ENCODE measurements around the gene SHH.

SHH gene

DNA sequence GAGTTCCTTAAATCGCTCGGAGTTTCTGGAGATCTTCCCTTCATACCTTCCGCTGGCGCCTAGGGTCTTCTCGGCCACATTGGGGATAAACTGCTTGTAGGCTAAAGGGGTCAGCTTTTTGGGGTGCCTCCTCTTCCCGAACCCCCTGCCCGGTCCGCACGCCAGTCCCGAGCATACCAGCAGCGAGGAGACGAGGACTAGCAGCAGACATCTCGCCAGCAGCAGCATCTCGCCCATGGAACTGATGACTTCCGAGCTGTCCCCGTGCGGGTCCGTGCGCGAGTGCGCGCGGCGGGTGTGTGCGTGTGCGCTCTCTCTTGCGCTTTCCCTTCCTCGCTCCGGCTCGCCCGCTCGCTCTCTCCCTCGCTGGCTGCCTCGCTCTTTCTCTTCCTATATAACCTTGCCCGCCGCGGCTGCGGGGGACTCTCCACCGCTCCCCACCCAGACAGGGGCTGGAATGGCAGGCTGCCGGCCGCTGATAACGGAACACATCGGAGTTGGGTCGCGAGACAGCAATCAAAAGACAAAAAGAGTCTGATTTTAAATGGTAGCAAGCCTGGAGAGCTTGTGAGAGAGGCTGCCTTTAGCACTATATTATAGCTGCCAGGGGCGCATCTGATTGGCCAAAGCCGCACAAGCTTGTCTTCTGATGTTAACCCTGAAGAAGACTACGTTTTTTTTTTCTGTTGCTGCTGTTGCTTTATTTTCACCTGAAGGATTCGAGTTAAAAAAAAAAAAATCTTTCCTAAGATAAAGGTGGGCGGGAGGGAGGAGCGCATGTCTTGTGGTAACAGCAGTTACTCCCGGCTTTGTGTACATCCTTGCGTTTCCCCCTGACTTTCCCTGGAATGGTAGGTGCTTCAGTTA, at the start of gene SHH:
Gene SHH (minus strand): TSS at position 569 of the 867 bp plus-strand sequence. CDS start 341 bp downstream, at position 228.
- no peak for DNase-seq (ENCODE audit: low spot score)

- no peak for DNase-seq (ENCODE audit: low spot score)
Measured at GRCh38 chr7:155861480-155861868, 49.2 kb upstream of the SHH start.

DNA sequence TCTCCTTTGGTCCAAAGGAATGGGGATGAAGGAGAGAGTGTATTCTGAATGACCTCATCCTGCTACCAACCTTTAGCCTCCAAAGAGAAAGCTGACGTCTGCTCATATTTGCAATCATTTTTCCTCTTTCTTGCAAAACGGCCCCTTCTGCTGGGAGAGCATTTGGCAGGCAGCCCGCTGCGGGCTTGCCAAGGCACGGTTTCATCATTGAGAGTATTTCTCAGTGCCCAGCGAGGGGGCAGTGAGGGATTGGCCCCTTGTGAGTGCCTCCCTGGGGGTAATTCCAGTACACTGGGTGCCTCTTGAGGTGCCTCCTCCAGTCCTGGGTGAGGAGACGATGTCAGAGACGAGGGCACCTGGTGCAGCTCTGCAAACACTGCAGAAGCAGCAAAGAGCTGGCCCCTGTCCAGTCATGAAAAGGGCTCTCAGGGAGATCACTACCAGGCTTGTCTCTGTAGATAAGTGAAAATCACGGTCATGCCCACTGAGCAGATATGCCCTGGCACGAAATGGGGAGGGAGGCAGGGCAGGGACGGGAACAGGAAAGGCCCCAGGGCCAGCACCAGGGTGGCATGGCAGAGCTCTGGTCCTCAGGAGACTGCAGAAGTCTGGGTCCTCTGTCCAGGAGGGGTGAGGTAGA, 48.7 kb upstream of the SHH start:
- DNase-seq (ENCODE audit: low spot score), result no peak

- DNase-seq (ENCODE audit: low spot score), result no peak
Measured at GRCh38 chr7:155860461-155860839, 48.2 kb upstream of the SHH start.

- DNase-seq (ENCODE audit: low spot score), result no peak
Measured at GRCh38 chr7:155858521-155859061, 46.3 kb upstream of the SHH start.

DNA sequence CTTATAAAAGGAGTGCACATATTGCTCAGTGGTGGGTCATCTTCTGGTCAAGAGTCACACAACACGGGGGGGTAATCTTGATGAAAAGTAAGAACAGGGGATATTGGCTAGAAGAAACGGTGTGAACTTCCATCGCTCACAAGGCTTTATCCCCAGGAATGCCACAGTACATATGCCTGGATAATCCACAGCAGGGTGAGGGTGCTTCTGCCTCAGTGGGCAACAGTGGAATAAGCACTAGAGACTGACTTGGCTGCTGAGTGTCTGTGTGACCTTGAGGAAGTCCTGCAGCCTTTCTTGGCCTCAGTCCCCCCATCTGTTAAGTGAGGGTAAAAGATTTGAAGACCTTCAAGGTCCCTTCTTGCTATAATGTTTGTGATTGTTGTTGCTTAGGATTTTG, 44.9 kb upstream of the SHH start:
- DNase-seq (ENCODE audit: low spot score), result no peak

DNA sequence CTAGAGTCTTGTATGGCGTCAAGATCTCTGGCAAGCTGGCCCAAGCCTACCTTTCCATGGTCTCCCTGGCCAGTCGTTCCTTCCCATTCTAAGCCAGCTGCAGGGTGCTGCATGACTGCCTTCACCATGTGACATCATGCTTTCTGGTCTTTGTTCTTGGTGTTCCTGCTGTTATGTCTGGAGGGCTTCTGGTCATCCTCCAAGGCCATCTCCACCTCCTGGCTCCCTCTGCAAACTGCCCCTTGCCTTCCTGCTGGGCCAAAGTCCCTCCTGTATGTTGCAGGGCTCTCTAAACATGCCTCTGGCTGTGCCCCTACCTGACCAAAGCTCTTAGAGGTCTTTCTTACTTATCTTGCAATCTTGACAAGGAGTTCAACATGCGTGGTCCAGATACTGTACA, 44.4 kb upstream of the SHH start:
- no peak for DNase-seq (ENCODE audit: low spot score)

DNA sequence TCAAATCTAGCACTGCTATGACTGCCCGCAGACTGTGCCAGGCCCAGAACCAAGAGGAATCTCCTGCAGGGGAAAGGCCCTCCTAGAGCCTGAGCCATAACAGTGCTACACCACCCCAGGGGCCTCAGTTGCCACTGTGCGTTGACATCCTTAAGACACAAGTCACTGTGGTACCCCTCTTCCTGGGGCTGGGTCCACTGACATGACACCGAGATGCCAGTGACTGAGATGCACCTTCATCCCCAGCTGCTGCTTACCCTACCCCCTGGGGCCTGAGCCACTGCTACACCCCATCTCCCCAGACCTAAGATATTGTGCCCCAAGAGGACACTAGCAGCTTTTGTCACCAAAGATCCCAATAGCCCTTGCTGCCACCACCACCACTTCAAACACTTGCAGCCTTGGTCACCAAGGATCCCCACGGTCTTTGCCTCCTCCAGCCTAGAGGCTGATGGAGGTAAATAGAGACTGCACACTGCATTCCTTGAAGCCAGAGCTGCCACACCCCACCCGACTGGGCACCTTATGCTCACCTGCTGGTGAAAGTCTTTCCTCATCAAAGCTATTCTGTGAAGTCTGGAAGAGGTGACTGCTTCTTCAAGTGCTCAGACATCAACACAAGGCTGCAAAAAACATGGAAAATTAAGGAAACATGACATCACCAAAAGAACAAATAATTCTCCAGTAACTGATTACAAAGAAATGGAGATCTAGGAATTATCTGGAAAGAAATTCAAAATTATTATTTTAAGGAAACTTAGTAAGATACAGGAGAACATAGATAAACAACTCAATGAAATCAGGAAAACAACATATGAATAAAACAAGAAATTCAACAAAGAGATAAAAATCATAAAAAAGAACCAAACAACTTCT, 40.4 kb upstream of the SHH start:
- DNase-seq (ENCODE audit: low spot score), result no peak

DNA sequence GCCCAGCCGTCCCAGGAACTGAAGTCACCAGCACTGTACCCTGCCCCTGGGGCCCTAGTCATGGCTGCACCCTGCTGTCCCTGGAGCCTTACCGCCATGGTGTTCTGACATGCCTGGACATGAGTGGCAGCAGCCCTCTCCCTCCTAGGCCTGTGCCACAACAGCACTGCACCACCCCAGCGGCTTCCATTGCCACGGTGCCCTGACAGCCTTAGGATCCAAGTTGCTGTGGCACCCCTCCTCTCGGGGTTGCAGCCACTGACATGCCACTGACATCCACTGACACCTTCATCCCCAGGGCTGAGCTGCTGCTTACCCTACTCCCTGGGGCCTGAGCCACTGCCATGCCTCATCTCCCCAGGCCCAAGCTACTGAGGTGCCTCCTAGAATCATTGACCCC, 39.6 kb upstream of the SHH start:
- no peak for DNase-seq (ENCODE audit: low spot score)

GRCh38 chr7:155850766-155851678, 38.8 kb upstream of the SHH start:
- no peak for DNase-seq (ENCODE audit: low spot score)

GRCh38 chr7:155850001-155850436, 37.8 kb upstream of the SHH start:
- no peak for DNase-seq (ENCODE audit: low spot score)

DNA sequence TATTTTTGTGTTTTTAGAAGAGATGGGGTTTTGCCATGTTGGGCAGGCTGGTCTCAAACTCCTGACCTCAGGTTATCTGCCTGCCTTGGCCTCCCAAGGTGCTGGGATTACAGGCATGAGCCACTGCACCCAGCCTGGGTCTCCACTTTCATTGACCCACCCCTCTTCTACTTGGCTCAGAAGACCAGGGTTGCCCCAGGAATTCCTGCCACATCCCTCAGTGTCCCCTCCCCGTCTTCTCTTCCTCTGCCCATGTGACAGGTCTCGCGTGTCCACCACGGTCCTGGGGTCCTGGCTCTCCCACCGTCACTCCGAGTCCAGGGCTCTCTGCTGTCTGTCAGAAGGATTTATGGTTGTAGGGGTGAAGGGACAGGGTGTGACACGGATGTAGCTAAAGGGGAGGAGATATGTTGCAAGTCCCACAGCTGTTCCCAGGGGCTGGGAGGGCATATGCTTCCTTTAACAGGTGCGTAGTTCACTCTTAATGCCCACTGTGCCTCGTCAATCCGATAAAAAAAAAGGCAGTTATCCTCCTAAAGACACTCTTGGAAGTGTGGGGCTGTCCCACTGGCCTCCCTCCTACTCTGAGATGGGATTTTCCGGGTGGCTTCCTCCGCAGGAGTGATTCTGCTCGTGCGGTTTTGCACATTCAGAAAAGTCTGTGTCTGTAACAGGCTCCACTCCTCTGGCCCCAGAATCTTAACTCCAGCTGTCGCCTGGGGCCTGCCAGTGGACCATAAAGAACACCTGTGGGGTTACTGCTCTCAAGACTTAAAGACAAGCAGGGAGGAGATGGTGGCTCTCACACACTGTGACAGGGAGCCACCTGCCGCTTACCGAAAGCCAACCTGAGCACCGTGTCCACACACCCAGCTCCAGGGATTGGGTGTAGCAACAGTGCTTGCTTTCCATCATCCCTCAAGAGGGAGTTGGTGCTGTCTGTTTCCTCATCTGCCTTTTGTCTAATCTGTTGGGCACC, 36.7 kb upstream of the SHH start:
- no peak for DNase-seq (ENCODE audit: low spot score)

DNA sequence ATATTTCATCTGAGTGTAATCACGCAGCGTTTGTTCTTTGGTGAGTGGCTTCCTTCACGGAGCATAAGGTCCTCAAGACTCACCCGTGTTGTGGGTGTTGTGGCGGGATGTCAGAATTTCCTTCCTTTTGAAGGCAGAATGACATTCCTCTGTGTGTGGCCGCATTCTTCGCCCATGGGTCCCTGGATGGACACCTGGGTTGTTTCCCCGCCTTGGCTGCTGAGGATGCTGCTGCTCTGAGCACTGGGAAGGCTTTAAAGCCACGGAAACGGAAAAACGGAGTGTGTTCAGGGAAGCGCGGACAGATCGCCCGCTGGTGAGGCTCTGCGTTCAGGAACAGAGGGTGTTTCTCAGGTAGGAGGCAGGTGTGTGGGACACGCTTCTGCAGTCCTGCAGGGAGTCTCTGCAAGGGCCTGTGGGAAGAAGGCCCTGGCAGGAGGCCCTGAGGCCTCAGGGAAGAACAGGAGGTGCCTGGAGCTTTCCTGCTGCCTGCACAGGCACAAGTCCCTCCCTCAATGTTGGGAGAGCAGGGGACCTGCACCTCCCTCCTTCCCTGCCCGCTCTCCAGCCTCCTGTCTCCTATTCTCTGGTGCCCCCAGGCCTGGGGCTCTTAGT, 35.7 kb upstream of the SHH start:
- DNase-seq (ENCODE audit: low spot score), result no peak

- DNase-seq (ENCODE audit: low spot score), result no peak
Measured at GRCh38 chr7:155846936-155847335, 34.7 kb upstream of the SHH start.

DNA sequence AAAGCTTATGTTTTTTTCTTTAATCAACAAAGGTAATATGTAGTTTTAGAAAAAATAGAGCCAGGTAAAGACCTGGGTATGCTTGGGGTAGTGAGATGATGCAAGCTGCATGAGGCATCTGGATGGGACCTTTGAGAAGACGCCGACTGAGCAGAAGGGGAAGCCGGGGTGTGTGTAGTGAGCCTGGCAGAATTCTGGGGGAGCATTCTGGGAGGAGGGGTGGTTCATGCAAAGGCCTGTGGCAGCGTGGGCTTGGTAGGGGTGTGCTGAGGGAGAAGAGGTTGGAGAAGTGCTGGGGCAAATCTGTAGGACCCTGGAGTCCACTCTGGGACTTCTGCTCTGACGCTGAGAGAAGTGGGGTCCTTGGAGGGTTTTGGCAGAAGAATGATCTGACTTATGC, 33.9 kb upstream of the SHH start:
- DNase-seq (ENCODE audit: low spot score), result no peak

- no peak for DNase-seq (ENCODE audit: low spot score)
Measured at GRCh38 chr7:155845226-155845625, 33.0 kb upstream of the SHH start.

GRCh38 chr7:155844526-155844925, 32.3 kb upstream of the SHH start:
- DNase-seq (ENCODE audit: low spot score), result no peak

- DNase-seq (ENCODE audit: low spot score), result no peak
Measured at GRCh38 chr7:155844019-155844453, 31.8 kb upstream of the SHH start.

- no peak for DNase-seq (ENCODE audit: low spot score)
Measured at GRCh38 chr7:155843426-155844018, 31.3 kb upstream of the SHH start.

Data from germinal center (tissue), 1 donor.